Smooth muscle cell (in vitro differentiated cells): ENCODE data around the gene MYCT1. TPM values are rescaled to one million over a fixed set of nuclear protein-coding genes. Genes with fewer than 3 reads are reported as not detected.

Experiments
- DNase-seq: peaks from one replicate; lab custom pipeline; 2025; ENCODE audit not compliant: unreplicated experiment; lab: John Stamatoyannopoulos, UW
- H2AFZ ChIP-seq: fragments of 200-600 bp; sonication (generic); 2 replicates; pipeline ENCODE4 v1.6.0; 2016; ENCODE audit warnings: antibody characterized with exemption, low read depth, mild to moderate bottlenecking
- H3F3A ChIP-seq: fragments of 200-600 bp; sonication (generic); 2 replicates; pipeline ENCODE4 v1.6.0; 2017; ENCODE audit warnings: antibody characterized with exemption, low read depth
- H3K27ac ChIP-seq: fragments of 200-600 bp; sonication (generic); 2 replicates; pipeline ENCODE4 v1.5.1; 2016; ENCODE audit warnings: low read depth, mild to moderate bottlenecking
- H3K27me3 ChIP-seq: fragments of 200-600 bp; sonication (generic); 2 replicates; pipeline ENCODE4 v1.6.1; 2016; ENCODE audit warnings: low read depth, mild to moderate bottlenecking
- H3K36me3 ChIP-seq: fragments of 200-600 bp; sonication (generic); 2 replicates; pipeline ENCODE4 v1.5.1; 2016; ENCODE audit warnings: low read depth
- H3K4me1 ChIP-seq: fragments of 200-600 bp; sonication (generic); 2 replicates; pipeline ENCODE4 v1.5.1; 2016; ENCODE audit warnings: low read depth
- H3K4me2 ChIP-seq: fragments of 200-600 bp; sonication (generic); 2 replicates; pipeline ENCODE4 v1.6.0; 2016; ENCODE audit warnings: mild to moderate bottlenecking
- H3K4me3 ChIP-seq: fragments of 200-600 bp; sonication (generic); 2 replicates; pipeline ENCODE4 v1.5.1; 2016; ENCODE audit warnings: mild to moderate bottlenecking
- H3K79me2 ChIP-seq: fragments of 200-600 bp; sonication (generic); 2 replicates; pipeline ENCODE4 v1.6.0; 2016; ENCODE audit warnings: low read depth, mild to moderate bottlenecking
- H3K9ac ChIP-seq: fragments of 200-600 bp; sonication (generic); 2 replicates; pipeline ENCODE4 v1.6.0; 2016; ENCODE audit warnings: low read depth
- H3K9me3 ChIP-seq: fragments of 200-600 bp; sonication (generic); replicated peaks from 2 replicates; pipeline ENCODE4 v1.5.1; 2016; ENCODE audit warnings: low read depth
- H4K20me1 ChIP-seq: fragments of 200-600 bp; sonication (generic); 2 replicates; pipeline ENCODE4 v1.6.0; 2016; ENCODE audit warnings: low read depth
- WGBS: methylation state at CpG from one replicate; pipeline ENCODE4 v1.1.7; 2016; ENCODE audit warnings: low lambda C conversion rate; 5-methylcytosine and 5-hydroxymethylcytosine counted together
- polyA plus RNA-seq: library from polyadenylated mRNA; unstranded; fragments of >200 nt; fragmentation: Nextera tagmentation; extraction: Ambion mirVana; gene quantifications from 2 replicates; pipeline ENCODE4 v1.2.1, GENCODE V29; 2016
- total RNA-seq: library from RNA; depleted of rRNA; stranded (reverse); fragments of >200 nt; gene quantifications from 2 replicates; pipeline ENCODE4 v1.2.3, GENCODE V29; 2014
- TF ChIP-seq, protein P1 (sequence below): fragments of 200-600 bp; sonication (generic); IDR thresholded peaks from 2 replicates; pipeline ENCODE4 v1.5.1; 2017; ENCODE audit warnings: borderline replicate concordance, mild to moderate bottlenecking, antibody characterized with exemption; ENCODE audit not compliant: insufficient read depth, poor library complexity, severe bottlenecking

MYCT1 gene
- total and polyA plus RNA-seq, 2 experiments from 2014 or later = not detected

DNA sequence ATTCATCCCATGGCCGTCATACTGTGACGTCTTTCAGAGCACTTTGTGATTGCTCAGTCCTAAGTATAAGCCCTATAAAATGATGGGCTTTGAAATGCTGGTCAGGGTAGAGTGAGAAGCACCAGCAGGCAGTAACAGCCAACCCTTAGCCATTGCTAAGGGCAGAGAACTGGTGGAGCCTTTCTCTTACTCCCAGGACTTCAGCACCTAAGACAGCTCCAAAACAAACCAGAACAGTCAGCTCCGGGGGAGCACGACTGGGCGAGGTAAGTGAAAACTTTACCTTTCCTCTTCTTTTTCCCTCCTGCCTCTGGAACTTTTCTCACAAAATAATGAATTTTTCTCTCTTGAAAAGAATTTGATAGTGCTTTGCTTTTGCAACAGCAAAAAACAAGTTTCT is 53.0 kb downstream of the MYCT1 start, which contains the start of gene VIP:
Gene VIP (plus strand): TSS at position 104 of the 400 bp plus-strand sequence. CDS start 1,381 bp downstream, outside the sequence.
- no peaks in the 10 kb centered on the region for H3F3A ChIP-seq
- TF ChIP-seq, protein P1, sequence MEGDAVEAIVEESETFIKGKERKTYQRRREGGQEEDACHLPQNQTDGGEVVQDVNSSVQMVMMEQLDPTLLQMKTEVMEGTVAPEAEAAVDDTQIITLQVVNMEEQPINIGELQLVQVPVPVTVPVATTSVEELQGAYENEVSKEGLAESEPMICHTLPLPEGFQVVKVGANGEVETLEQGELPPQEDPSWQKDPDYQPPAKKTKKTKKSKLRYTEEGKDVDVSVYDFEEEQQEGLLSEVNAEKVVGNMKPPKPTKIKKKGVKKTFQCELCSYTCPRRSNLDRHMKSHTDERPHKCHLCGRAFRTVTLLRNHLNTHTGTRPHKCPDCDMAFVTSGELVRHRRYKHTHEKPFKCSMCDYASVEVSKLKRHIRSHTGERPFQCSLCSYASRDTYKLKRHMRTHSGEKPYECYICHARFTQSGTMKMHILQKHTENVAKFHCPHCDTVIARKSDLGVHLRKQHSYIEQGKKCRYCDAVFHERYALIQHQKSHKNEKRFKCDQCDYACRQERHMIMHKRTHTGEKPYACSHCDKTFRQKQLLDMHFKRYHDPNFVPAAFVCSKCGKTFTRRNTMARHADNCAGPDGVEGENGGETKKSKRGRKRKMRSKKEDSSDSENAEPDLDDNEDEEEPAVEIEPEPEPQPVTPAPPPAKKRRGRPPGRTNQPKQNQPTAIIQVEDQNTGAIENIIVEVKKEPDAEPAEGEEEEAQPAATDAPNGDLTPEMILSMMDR = no peak
- no peaks in the 10 kb centered on the region for H3K36me3 ChIP-seq
- H3K27me3 ChIP-seq = no peaks in the 10 kb centered on the region
- no peaks in the 10 kb centered on the region for H3K79me2 ChIP-seq
- no peak within 1 kb of the TSS for H3K27ac ChIP-seq
- H3K9me3 ChIP-seq = no peaks in the 10 kb centered on the region
- no peak within 1 kb of the TSS for H3K4me3 ChIP-seq
- H4K20me1 ChIP-seq = no peaks in the 10 kb centered on the region
- no peaks in the 10 kb centered on the region for H3K4me1 ChIP-seq
- no peak within 1 kb of the TSS for H2AFZ ChIP-seq
- H3K4me2 ChIP-seq = no peak within 1 kb of the TSS
- WGBS = 13% methylated on average over 5 of the region's 5 CpGs
- no peak within 1 kb of the TSS for H3K9ac ChIP-seq
- no peak for DNase-seq

DNA sequence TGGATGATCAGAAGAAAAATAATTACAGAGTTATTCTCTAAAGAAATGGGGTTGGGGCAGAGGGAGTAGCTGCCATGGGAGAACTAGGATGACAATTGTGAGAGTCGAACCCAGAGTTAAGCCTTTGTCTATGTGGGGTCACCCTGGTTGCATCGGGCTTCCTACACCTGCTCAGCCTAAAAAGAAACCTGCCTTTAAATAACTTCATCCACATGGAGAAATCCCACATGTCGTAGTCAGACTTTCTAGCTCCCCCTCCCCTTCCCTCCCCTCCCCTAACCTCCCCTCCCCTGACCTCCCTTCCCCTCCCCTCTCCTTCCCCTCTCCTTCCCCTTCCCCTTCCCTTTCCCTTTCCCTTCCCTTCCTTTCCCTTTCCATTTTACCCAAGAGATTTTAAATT is 67.6 kb downstream of the MYCT1 start:
- Histone ChIP-seq H4K20me1 (no peaks in the 10 kb centered on the region), H3K4me3 (no peak overlapping the region), H3K9me3 (no peaks in the 10 kb centered on the region), H3K27ac (no peak overlapping the region), H3K27me3 (no peaks in the 10 kb centered on the region), H2AFZ (no peak overlapping the region), H3K9ac (no peak overlapping the region), H3K4me1 (no peaks in the 10 kb centered on the region), H3K79me2 (no peaks in the 10 kb centered on the region), H3K4me2 (no peak overlapping the region), H3K36me3 (no peaks in the 10 kb centered on the region), H3F3A (no peaks in the 10 kb centered on the region)
- TF ChIP-seq, protein P1 = no peak
- no peak for DNase-seq
- WGBS = 85% methylated on average over 3 of the region's 3 CpGs

DNA sequence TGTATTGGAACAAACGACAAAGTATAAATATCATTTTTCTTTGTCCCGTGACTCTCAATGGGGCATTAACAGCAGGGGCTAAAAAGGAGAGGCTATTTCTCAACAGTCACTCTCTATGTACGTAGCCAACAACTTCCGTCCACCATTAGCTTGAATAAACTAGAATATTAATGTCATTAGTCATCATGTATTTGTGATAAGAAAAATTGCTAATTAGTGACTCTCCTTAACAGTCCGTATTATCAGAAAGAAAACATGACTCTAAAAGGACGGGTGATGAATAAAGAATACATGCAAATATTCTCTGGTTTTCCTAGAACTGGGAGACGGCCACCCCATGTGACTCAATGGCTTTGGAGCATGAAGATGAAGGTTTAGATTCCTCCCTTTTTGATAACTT is 71.5 kb downstream of the MYCT1 start:
- Histone ChIP-seq H3K79me2 (no peaks in the 10 kb centered on the region), H3K27me3 (no peaks in the 10 kb centered on the region), H3K4me1 (no peaks in the 10 kb centered on the region), H3K4me2 (no peak overlapping the region), H3F3A (no peaks in the 10 kb centered on the region), H3K36me3 (no peaks in the 10 kb centered on the region), H3K9ac (no peak overlapping the region), H3K4me3 (no peak overlapping the region), H3K27ac (no peak overlapping the region), H2AFZ (no peak overlapping the region), H4K20me1 (no peaks in the 10 kb centered on the region), H3K9me3 (no peaks in the 10 kb centered on the region)
- DNase-seq = no peak
- WGBS = 90% methylated on average over 7 of the region's 7 CpGs
- TF ChIP-seq, protein P1 = no peak

DNA sequence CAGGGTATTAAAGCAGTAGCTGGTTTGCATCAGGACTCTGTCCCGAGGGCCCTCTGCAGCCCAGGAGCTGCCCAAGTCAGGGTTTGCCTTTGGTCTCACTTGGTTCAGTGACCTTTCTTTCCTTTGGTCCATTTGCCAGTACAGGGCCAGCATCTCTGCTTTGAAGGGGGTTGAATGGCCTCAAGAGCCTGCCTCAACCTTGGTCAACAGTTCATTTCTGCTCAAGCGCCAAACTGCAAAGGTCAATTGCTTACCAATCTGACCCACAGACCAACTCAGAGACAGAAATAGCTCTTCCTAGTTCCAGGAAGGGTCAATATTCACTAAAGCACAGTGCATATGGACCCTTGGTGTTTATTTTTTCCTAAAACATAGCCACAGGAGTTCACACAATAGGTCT is 72.3 kb downstream of the MYCT1 start:
- Histone ChIP-seq H3K27me3 (no peaks in the 10 kb centered on the region), H3K4me3 (no peak overlapping the region), H2AFZ (no peak overlapping the region), H3K27ac (no peak overlapping the region), H3K9ac (no peak overlapping the region), H3K4me2 (no peak overlapping the region), H3F3A (no peaks in the 10 kb centered on the region), H3K4me1 (no peaks in the 10 kb centered on the region), H3K9me3 (no peaks in the 10 kb centered on the region), H3K79me2 (no peaks in the 10 kb centered on the region), H4K20me1 (no peaks in the 10 kb centered on the region), H3K36me3 (no peaks in the 10 kb centered on the region)
- DNase-seq = no peak
- TF ChIP-seq, protein P1 = no peak
- 93% methylated on average over 2 of the region's 2 CpGs for WGBS
